ENCODE data around the gene RASGEF1B. TPM values are rescaled to one million over a fixed set of nuclear protein-coding genes. Genes with fewer than 3 reads are reported as not detected.

The RASGEF1B gene
- total RNA-seq, 2 experiments from 2014 or later = 5.7 to 12.6 TPM

DNA sequence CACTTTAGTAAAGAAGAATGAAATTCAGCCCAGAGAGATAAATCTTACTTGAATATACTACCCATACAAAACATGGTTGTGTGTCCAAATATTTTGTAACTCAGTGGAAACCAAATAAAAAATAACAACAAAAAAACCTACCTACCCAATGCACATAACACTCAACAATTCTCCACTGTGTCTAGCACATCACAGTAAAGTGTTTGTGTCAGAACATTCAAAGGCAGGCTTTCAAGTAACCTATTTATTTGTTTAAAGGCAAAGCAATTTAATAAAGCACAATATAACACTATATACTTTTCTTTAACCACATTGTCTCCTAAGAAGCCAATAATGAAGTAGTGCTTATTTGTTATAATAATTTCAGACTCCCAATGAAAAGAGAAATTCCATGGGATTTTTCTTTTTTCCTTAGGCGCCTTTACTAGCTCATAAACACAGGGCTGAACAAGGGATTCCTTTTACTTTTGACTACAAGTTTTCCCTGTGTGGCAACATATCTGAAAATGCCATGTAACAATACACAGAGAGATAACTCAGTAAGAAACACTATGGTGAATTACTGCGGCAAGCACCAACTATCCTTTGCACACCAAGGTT lies 13.7 kb downstream of the RASGEF1B start:
- Histone ChIP-seq H3K4me3 (ENCODE audit: low read depth, low read length, poor library complexity, severe bottlenecking) (no peak overlapping the region), H2AFZ (ENCODE audit: low read length) (no peak overlapping the region), H3K36me3 (ENCODE audit: insufficient read depth, low read length) (peaks cover 57% of the 10 kb centered on the region), H3K9me3 (ENCODE audit: low read length) (no peaks in the 10 kb centered on the region), H3K4me2 (ENCODE audit: low read length) (no peak overlapping the region), H4K20me1 (ENCODE audit: insufficient read depth, low read length) (no peaks in the 10 kb centered on the region; the same call in 1 of the 2 replicates), H3K9me2 (ENCODE audit: insufficient read depth, low read length) (no peaks in the 10 kb centered on the region), H3K79me2 (ENCODE audit: insufficient read depth, low read depth, low read length) (0 out of 2 replicates have a peak, but pooled peaks cover under 1% of the 10 kb centered on the region), H3K27ac (ENCODE audit: low read depth, low read length, poor library complexity, severe bottlenecking) (no peak overlapping the region), H3K4me1 (ENCODE audit: insufficient read depth, low read length, poor library complexity, severe bottlenecking) (no peaks in the 10 kb centered on the region)
- POLR2A ChIA-PET = interaction anchor here (1.3 to 1.8 kb wide), 2 partner anchors 10 to 38 kb away, joined by 5 to 6 read pairs; no protein-coding TSS in a partner anchor
- CTCF ChIA-PET (ENCODE audit: unreplicated experiment) = no interaction called here
- no TSS peak for BruUV-seq (replicated peaks)
- no peak for TF ChIP-seq EZH2phosphoT487 (IDR thresholded peaks at IDR 0.05; ENCODE audit: borderline replicate concordance, low read depth, low read length)
- no peak for TF ChIP-seq CTCF (conservative IDR thresholded peaks at IDR 0.05; ENCODE audit: low read length)
- DNase-seq (ENCODE audit: low spot score) = no peak
- intact Hi-C loops (cut with micrococcal nuclease; ENCODE audit: unreplicated experiment) = loop anchor here (10.0 kb wide), 1 partner anchor 637 kb away; no protein-coding TSS in a partner anchor

- no peaks in the 10 kb centered on the region for H3K9me3 ChIP-seq (ENCODE audit: low read length)
- DNase-seq (ENCODE audit: low spot score) = no peak
- H3K36me3 ChIP-seq (ENCODE audit: insufficient read depth, low read length) = peaks cover 62% of the 10 kb centered on the region
- BruUV-seq (replicated peaks) = no TSS peak
- H3K4me2 ChIP-seq (ENCODE audit: low read length) = no peak overlapping the region
- H3K79me2 ChIP-seq (ENCODE audit: insufficient read depth, low read depth, low read length) = no peaks in the 10 kb centered on the region
- CTCF ChIA-PET (ENCODE audit: unreplicated experiment) = interaction anchor here (2.0 kb wide), 1 partner anchor 10 kb away, joined by 6 read pairs; no protein-coding TSS in a partner anchor
- TF ChIP-seq CTCF (conservative IDR thresholded peaks at IDR 0.05; ENCODE audit: low read length) (no peak), EZH2phosphoT487 (IDR thresholded peaks at IDR 0.05; ENCODE audit: borderline replicate concordance, low read depth, low read length) (no peak)
- no peak overlapping the region for H3K27ac ChIP-seq (ENCODE audit: low read depth, low read length, poor library complexity, severe bottlenecking)
- intact Hi-C loops (cut with micrococcal nuclease; ENCODE audit: unreplicated experiment) = loop anchor here (10.0 kb wide), 1 partner anchor 637 kb away; no protein-coding TSS in a partner anchor
- no peaks in the 10 kb centered on the region for H3K4me1 ChIP-seq (ENCODE audit: insufficient read depth, low read length, poor library complexity, severe bottlenecking)
- H3K4me3 ChIP-seq (ENCODE audit: low read depth, low read length, poor library complexity, severe bottlenecking) = no peak overlapping the region
- POLR2A ChIA-PET = no interaction called here
- no peaks in the 10 kb centered on the region; the same call in 1 of the 2 replicates for H4K20me1 ChIP-seq (ENCODE audit: insufficient read depth, low read length)
- H2AFZ ChIP-seq (ENCODE audit: low read length) = no peak overlapping the region
- no peaks in the 10 kb centered on the region for H3K9me2 ChIP-seq (ENCODE audit: insufficient read depth, low read length)
Measured at GRCh38 chr4:81457345-81457744, 14.4 kb downstream of the RASGEF1B start.

DNA sequence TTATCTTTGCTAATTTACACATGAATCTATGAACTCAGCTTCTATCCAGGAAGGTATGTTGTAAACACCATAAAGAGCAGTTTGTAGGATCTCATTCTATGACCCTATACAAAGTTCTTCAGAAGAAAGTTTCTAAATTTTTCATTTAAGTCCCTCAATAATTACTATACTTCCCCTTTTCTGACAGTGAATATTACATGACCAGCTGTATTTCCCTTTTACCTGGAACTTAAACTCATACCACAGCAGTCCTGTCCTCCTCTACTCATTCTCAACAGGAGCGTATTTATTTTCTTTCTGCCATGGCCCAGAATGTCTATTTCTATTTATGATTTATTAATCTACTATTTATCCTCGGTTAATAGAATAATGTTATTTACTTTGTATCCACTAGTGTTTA lies 15.8 kb downstream of the RASGEF1B start:
- H3K4me1 ChIP-seq (ENCODE audit: insufficient read depth, low read length, poor library complexity, severe bottlenecking) = no peaks in the 10 kb centered on the region
- peaks cover 75% of the 10 kb centered on the region for H3K36me3 ChIP-seq (ENCODE audit: insufficient read depth, low read length)
- no peaks in the 10 kb centered on the region; the same call in 1 of the 2 replicates for H4K20me1 ChIP-seq (ENCODE audit: insufficient read depth, low read length)
- H3K9me3 ChIP-seq (ENCODE audit: low read length) = no peaks in the 10 kb centered on the region
- CTCF ChIA-PET (ENCODE audit: unreplicated experiment) = interaction anchor here (2.0 kb wide), 1 partner anchor 11 kb away, joined by 6 read pairs; no protein-coding TSS in a partner anchor
- no peak overlapping the region for H3K4me3 ChIP-seq (ENCODE audit: low read depth, low read length, poor library complexity, severe bottlenecking)
- no TSS peak for BruUV-seq (replicated peaks)
- POLR2A ChIA-PET = no interaction called here
- no peaks in the 10 kb centered on the region for H3K79me2 ChIP-seq (ENCODE audit: insufficient read depth, low read depth, low read length)
- H3K9me2 ChIP-seq (ENCODE audit: insufficient read depth, low read length) = no peaks in the 10 kb centered on the region
- intact Hi-C loops (cut with micrococcal nuclease; ENCODE audit: unreplicated experiment) = loop anchor here (10.0 kb wide), 1 partner anchor 639 kb away; no protein-coding TSS in a partner anchor
- H2AFZ ChIP-seq (ENCODE audit: low read length) = no peak overlapping the region
- no peak overlapping the region for H3K4me2 ChIP-seq (ENCODE audit: low read length)
- TF ChIP-seq EZH2phosphoT487 (IDR thresholded peaks at IDR 0.05; ENCODE audit: borderline replicate concordance, low read depth, low read length) (no peak), CTCF (conservative IDR thresholded peaks at IDR 0.05; ENCODE audit: low read length) (no peak)
- H3K27ac ChIP-seq (ENCODE audit: low read depth, low read length, poor library complexity, severe bottlenecking) = no peak overlapping the region
- DNase-seq (ENCODE audit: low spot score) = no peak

Measured in OCI-LY7 (cell line).